PC-3 (cell line): ENCODE measurements around the gene CSF1.

ENCODE experiments used
- EZH2 ChIP-seq: fragments of 300-600 bp; sonication (generic); IDR thresholded peaks from one replicate; pipeline ENCODE4 v1.6.1; 2017; ENCODE audit warnings: antibody characterized with exemption, mild to moderate bottlenecking, low read length; ENCODE audit not compliant: unreplicated experiment
- EZH2phosphoT487 ChIP-seq: fragments of 300-600 bp; sonication (generic); IDR thresholded peaks from 2 replicates; pipeline ENCODE4 v1.6.1; 2018; ENCODE audit warnings: mild to moderate bottlenecking, antibody characterized with exemption, low read length, borderline replicate concordance
- TF ChIP-seq, protein P1 (sequence below): fragments of 300-600 bp; sonication (generic); conservative IDR thresholded peaks from 2 replicates; pipeline ENCODE4 v1.5.1; 2017; ENCODE audit warnings: antibody characterized with exemption, low read depth, mild to moderate bottlenecking, low read length

DNA sequence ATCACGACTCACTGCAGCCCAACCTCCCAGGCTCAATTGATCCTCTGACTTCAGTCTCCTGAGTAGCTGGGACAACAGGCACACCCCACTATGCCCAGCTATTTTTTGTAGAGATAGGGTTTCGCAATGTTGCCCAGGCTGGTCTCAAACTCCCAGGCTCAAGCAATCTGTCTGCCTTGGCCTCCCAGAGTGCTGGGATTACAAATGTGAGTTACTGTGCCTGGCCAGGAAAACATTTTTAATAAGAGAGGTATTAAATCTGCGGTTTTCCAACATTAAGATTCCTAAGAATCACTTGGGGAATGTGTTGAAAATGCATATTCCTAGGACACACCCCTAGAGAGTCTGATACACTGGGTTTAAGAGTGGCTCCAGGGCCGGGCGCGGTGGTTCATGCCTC lies 8.7 kb downstream of the CSF1 start:
- TF ChIP-seq, protein P1, sequence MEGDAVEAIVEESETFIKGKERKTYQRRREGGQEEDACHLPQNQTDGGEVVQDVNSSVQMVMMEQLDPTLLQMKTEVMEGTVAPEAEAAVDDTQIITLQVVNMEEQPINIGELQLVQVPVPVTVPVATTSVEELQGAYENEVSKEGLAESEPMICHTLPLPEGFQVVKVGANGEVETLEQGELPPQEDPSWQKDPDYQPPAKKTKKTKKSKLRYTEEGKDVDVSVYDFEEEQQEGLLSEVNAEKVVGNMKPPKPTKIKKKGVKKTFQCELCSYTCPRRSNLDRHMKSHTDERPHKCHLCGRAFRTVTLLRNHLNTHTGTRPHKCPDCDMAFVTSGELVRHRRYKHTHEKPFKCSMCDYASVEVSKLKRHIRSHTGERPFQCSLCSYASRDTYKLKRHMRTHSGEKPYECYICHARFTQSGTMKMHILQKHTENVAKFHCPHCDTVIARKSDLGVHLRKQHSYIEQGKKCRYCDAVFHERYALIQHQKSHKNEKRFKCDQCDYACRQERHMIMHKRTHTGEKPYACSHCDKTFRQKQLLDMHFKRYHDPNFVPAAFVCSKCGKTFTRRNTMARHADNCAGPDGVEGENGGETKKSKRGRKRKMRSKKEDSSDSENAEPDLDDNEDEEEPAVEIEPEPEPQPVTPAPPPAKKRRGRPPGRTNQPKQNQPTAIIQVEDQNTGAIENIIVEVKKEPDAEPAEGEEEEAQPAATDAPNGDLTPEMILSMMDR, result no peak
- TF ChIP-seq EZH2 (no peak), EZH2phosphoT487 (no peak)
